Nephron progenitor cell (in vitro differentiated cells): ENCODE results near the gene GCNT4.

Experiments
- DNase-seq: peaks from one replicate; pipeline ENCODE4 v3.0.0; 2021
- H3K27ac Mint-ChIP-seq: 2 replicates; pipeline ENCODE4 v1.8.0; 2021; ENCODE audit warnings: mild to moderate bottlenecking, moderate library complexity, mixed read lengths
- H3K27me3 Mint-ChIP-seq: 2 replicates; pipeline ENCODE4 v1.8.0; 2021; ENCODE audit warnings: mild to moderate bottlenecking, low read depth, mixed read lengths; ENCODE audit not compliant: poor library complexity
- H3K36me3 Mint-ChIP-seq: 2 replicates; pipeline ENCODE4 v1.8.0; 2021; ENCODE audit warnings: low read depth, mixed read lengths
- H3K4me1 Mint-ChIP-seq: 2 replicates; pipeline ENCODE4 v1.8.0; 2021; ENCODE audit warnings: mixed read lengths
- H3K4me3 Mint-ChIP-seq: 2 replicates; pipeline ENCODE4 v1.8.0; 2021; ENCODE audit warnings: mild to moderate bottlenecking, moderate library complexity, mixed read lengths
- H3K9me3 Mint-ChIP-seq: 2 replicates; pipeline ENCODE4 v1.8.0; 2021; ENCODE audit warnings: mild to moderate bottlenecking, moderate library complexity, mixed read lengths
- CTCF ChIP-seq: fragments of 200-600 bp; sonication (generic); IDR thresholded peaks from 2 replicates; pipeline ENCODE4 v1.5.0; 2021; ENCODE audit warnings: antibody characterized with exemption

Gene GCNT4

GRCh38 chr5:75062925-75063531 lies 10.7 kb upstream of the GCNT4 start:
- no peak for TF ChIP-seq CTCF
- H3K4me1 Mint-ChIP-seq = peaks cover 11% of the 10 kb centered on the region
- no peak overlapping the region for H3K4me3 Mint-ChIP-seq
- no peaks in the 10 kb centered on the region for H3K36me3 Mint-ChIP-seq
- H3K9me3 Mint-ChIP-seq = no peaks in the 10 kb centered on the region
- no peak overlapping the region for H3K27ac Mint-ChIP-seq
- DNase-seq = no peak
- H3K27me3 Mint-ChIP-seq = peaks cover 7% of the 10 kb centered on the region

GRCh38 chr5:75059912-75060545 lies 7.7 kb upstream of the GCNT4 start:
- DNase-seq = no peak
- Mint-ChIP-seq H3K36me3 (no peaks in the 10 kb centered on the region), H3K4me3 (no peak overlapping the region), H3K9me3 (no peaks in the 10 kb centered on the region), H3K27ac (no peak overlapping the region), H3K27me3 (peaks cover 21% of the 10 kb centered on the region), H3K4me1 (peaks cover 11% of the 10 kb centered on the region)
- TF ChIP-seq CTCF = no peak

GRCh38 chr5:75058986-75059535 lies 6.7 kb upstream of the GCNT4 start:
- no peak for DNase-seq
- Mint-ChIP-seq H3K27me3 (peaks cover 31% of the 10 kb centered on the region), H3K9me3 (no peaks in the 10 kb centered on the region), H3K4me3 (no peak overlapping the region), H3K4me1 (peaks cover 20% of the 10 kb centered on the region), H3K27ac (no peak overlapping the region), H3K36me3 (no peaks in the 10 kb centered on the region)
- no peak for TF ChIP-seq CTCF

- no peak for DNase-seq
- no peak for TF ChIP-seq CTCF
- Mint-ChIP-seq H3K4me1 (peaks cover 18% of the 10 kb centered on the region), H3K4me3 (no peak overlapping the region), H3K27me3 (peaks cover 37% of the 10 kb centered on the region), H3K9me3 (no peaks in the 10 kb centered on the region), H3K27ac (no peak overlapping the region), H3K36me3 (no peaks in the 10 kb centered on the region)
These were observed 5.2 kb upstream of the GCNT4 start for GRCh38 chr5:75057561-75057960.

- no peak for DNase-seq
- H3K27me3 Mint-ChIP-seq = peaks cover 51% of the 10 kb centered on the region
- peaks cover 31% of the 10 kb centered on the region for H3K4me1 Mint-ChIP-seq
- peak overlapping the region; percentile 19 for H3K4me3 Mint-ChIP-seq
- no peaks in the 10 kb centered on the region for H3K9me3 Mint-ChIP-seq
- H3K27ac Mint-ChIP-seq = no peak overlapping the region
- H3K36me3 Mint-ChIP-seq = no peaks in the 10 kb centered on the region
- TF ChIP-seq CTCF = no peak
These were observed 3.4 kb upstream of the GCNT4 start for GRCh38 chr5:75055727-75056144.
